Activated T-helper 17 cell treated with anti-CD3 and anti-CD28 coated beads, Interleukin-2, amount 50 U/mL, for 72 hours (primary cell): ENCODE data around the gene ZC3H12D. TPM values are rescaled to one million over a fixed set of nuclear protein-coding genes. Genes with fewer than 3 reads are reported as not detected.
A peak's percentile ranks its signal among the peaks of the same experiment; 100 is the strongest.
"Not testable (repeated sequence)": the region's sequence is repeated elsewhere in the genome, so short reads cannot be mapped to it uniquely, and the experiment has no call there.

Experiments
- ATAC-seq: fragments of 150-1000 bp; cut with Tn5 transposase; replicated peaks from 2 replicates; pipeline ENCODE4 v1.10.0; 2021; ENCODE audit warnings: mild to moderate bottlenecking, moderate library complexity
- H3K27ac Mint-ChIP-seq: one replicate; pipeline ENCODE4 v1.8.0; 2022; ENCODE audit warnings: mixed read lengths
- H3K27me3 Mint-ChIP-seq: one replicate; pipeline ENCODE4 v1.8.0; 2022; ENCODE audit warnings: mixed read lengths
- H3K36me3 Mint-ChIP-seq: one replicate; pipeline ENCODE4 v1.8.0; 2022; ENCODE audit warnings: low read depth, mild to moderate bottlenecking, mixed read lengths
- H3K4me1 Mint-ChIP-seq: one replicate; pipeline ENCODE4 v1.8.0; 2022; ENCODE audit warnings: mixed read lengths
- H3K4me3 Mint-ChIP-seq: one replicate; pipeline ENCODE4 v1.8.0; 2022; ENCODE audit warnings: mild to moderate bottlenecking, mixed read lengths
- H3K9me3 Mint-ChIP-seq: one replicate; pipeline ENCODE4 v1.8.0; 2022; ENCODE audit warnings: mixed read lengths
- total RNA-seq, 2 donors: library from RNA; stranded (reverse); gene quantifications; one replicate each; pipeline ENCODE4 v1.2.3, GENCODE V29; 2022

ZC3H12D gene
- total RNA-seq, 2 donors from 2014 or later: 117 to 254 TPM

DNA sequence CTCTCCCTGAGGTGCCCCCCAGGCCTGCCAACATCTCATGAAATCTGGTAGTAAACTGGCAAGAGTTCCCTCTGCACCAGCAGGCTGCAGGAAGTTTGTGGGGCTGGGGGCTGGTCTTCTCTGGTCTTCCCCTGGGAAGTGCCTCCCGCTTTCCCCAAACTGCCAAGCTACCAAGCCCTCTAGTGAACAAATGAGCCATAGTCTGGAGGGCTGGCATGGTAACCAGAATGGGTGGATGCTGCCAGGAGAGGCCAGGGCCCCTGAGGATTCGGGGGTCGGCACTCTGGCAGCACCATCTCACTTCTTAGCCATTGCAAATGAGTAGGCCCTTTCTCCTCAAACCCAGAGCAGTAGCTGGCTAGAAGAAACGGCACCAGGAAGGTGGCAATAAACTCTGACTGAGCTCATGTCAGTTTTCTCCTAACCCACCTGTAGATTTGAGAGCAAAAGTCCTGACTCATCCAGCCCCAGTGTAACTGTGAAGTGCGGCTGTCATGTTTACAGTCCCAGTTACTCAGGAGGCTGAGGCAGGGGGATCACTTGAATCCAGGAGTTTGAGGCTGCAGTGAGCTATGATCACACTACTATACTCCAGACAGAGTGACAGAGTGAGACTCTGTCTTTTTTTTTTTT lies 35.9 kb downstream of the ZC3H12D start:
- H3K9me3 Mint-ChIP-seq: no peaks in the 10 kb centered on the region
- peaks cover 82% of the 10 kb centered on the region for H3K36me3 Mint-ChIP-seq
- H3K4me1 Mint-ChIP-seq: peaks cover 20% of the 10 kb centered on the region
- ATAC-seq: peak; percentile 1
- H3K27ac Mint-ChIP-seq: peak overlapping the region; percentile 73
- H3K27me3 Mint-ChIP-seq: no peaks in the 10 kb centered on the region
- H3K4me3 Mint-ChIP-seq: no peak overlapping the region

DNA sequence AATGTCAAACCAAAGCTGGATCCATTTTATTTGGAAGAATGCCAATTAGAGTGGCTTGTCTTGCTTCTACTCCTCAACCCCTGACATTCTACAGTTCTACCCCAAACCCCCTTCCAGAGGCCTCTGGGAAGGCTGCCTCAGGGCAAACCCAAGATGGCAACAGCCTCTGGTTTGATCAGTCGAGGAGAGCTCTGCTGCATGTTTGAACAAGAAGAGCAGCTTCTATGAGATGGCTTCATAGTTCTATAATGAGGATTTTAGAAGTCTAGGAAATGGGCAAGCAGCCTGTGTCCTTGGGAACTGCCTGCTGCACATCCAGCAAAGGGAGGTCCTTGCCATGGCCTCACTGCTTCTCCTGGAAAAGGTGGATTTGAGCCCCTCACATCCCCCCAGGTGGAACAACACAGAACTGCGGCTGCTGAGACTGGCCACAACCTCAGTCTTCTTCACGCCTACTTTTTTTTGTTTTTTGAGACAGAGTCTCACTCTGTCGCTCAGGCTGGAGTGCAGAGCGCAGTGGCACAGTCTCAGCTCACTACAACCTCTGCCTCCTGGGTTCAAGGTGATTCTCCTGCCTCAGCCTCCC lies 37.9 kb downstream of the ZC3H12D start:
- ATAC-seq: peak; percentile 4
- peak overlapping the region; percentile 80 for H3K27ac Mint-ChIP-seq
- H3K27me3 Mint-ChIP-seq: no peaks in the 10 kb centered on the region
- H3K4me3 Mint-ChIP-seq: peak overlapping the region; percentile 53
- H3K4me1 Mint-ChIP-seq: peaks cover 30% of the 10 kb centered on the region
- no peaks in the 10 kb centered on the region for H3K9me3 Mint-ChIP-seq
- H3K36me3 Mint-ChIP-seq: peaks cover 62% of the 10 kb centered on the region

DNA sequence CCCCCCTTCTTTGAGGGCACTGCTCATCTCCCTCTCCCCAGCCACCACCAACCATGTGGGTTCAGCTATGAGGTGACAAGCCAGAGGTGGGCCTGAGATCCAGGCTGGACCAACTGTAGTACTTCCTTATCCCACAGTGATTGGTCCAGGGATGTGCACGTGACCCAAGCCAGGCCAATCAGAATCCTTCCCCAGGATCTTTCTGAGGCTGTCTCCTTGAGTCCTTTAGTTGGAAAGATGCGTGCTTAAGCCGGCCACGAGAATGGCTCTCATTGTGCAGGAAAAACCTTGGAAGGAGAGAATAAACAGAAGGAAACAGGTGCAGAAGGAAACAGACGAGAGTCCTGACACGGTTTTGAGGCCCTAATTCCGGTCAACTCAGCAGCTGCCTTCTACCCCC lies 39.2 kb downstream of the ZC3H12D start:
- Mint-ChIP-seq H3K27ac (peak overlapping the region; percentile 78), H3K36me3 (peaks cover 54% of the 10 kb centered on the region), H3K4me1 (peaks cover 33% of the 10 kb centered on the region), H3K4me3 (peak overlapping the region; percentile 53), H3K9me3 (no peaks in the 10 kb centered on the region), H3K27me3 (no peaks in the 10 kb centered on the region)
- ATAC-seq: peak; percentile 42

DNA sequence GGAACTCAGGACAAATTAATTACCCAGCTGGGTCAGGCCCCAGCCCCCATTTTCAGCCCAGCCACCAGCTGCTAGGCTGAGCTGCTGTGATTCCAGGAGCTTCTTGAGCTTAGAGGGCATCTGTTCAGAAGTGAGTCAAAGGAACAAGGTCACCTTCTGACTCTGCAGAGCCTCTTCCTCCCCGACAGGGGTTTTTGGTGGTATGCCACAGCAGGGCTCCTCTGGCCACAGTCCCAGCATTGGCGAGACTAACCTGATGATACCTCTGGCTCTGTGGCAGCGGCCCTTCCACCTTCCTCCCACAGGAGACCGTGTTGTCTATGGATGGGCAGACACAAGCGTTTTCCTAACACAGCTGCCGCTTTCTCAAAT lies 39.7 kb downstream of the ZC3H12D start:
- Mint-ChIP-seq H3K36me3 (peaks cover 49% of the 10 kb centered on the region), H3K4me1 (peaks cover 33% of the 10 kb centered on the region), H3K27me3 (no peaks in the 10 kb centered on the region), H3K9me3 (no peaks in the 10 kb centered on the region), H3K27ac (peak overlapping the region; percentile 78), H3K4me3 (peak overlapping the region; percentile 53)
- ATAC-seq: peak; percentile 69

DNA sequence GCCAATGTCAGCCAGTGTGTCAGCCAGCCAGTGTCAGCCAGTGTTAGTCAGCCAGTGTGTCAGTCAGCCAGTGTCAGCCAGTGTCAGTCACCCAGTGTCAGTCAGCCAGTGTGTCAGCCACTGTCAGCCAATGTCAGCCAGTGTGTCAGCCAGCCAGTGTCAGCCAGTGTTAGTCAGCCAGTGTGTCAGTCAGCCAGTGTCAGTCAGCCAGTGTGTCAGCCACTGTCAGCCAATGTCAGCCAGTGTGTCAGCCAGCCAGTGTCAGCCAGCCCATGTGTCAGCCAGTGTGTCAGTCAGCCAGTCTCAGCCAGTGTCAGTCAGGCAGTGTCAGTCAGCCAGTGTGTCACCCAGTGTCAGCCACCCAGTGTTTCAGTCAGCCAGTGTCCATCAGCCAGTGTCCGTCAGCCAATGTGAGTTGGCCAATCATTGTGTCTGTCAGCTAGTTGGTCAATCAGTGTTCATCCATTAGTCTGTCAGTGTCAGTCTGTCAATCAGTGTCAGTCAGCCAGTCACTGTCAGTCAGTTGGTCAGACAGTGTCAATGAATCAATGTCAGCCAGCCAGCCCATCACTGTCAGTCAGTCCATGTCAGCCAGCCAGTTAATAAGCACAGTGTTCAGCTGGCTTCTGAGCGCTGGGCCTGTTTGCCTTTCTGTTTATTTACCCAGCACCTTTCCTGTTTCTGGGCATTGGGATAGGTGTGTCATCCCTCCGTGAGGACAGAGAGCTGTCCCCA lies 40.3 kb downstream of the ZC3H12D start:
- H3K27ac Mint-ChIP-seq: peak overlapping the region; percentile 78
- not testable (repeated sequence) for H3K9me3 Mint-ChIP-seq, H3K27me3 Mint-ChIP-seq
- H3K36me3 Mint-ChIP-seq: peaks cover 44% of the 10 kb centered on the region
- peak; percentile 10 for ATAC-seq
- peak overlapping the region; percentile 53 for H3K4me3 Mint-ChIP-seq
- H3K4me1 Mint-ChIP-seq: peaks cover 35% of the 10 kb centered on the region

DNA sequence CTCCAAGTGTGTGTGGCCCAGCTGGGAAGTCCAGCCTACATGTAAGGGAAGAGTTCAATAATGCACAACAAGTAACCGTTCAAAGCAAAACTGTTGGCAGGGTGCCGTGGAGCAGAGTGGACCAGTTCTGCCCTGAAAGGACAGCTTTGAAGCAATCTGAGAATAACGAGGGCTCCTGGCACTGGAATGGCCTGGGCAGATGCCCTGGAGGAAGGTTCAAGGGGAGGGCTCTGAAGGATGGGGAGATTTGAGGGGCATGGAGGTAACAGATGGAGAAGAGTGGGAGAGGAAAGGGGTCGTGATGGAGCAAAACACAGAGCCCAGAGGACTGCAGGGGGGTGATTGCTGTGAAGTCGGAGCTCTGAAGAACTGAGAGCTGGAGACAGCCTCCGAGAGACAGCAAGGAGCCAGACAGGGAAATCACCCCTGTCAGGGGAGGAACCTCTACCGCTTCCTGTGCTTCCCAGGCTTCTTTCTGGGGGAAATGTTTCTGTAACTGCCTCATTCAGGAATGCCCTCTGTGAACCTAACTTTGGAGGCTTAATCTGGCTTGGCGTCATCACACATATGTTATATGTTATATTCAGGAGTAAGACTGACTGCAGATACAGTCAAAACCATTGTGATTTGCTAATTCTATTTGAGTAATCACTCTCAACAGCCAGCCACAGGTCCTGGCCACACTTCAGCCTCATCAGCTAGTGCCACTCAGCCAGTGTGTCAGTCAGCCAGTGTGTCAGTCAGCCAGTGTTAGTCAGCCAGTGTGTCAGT lies 41.2 kb downstream of the ZC3H12D start:
- H3K36me3 Mint-ChIP-seq: peaks cover 35% of the 10 kb centered on the region
- no peaks in the 10 kb centered on the region for H3K27me3 Mint-ChIP-seq
- peaks cover 39% of the 10 kb centered on the region for H3K4me1 Mint-ChIP-seq
- H3K27ac Mint-ChIP-seq: peak overlapping the region; percentile 87
- H3K9me3 Mint-ChIP-seq: no peaks in the 10 kb centered on the region
- peak; percentile 27 for ATAC-seq
- H3K4me3 Mint-ChIP-seq: no peak overlapping the region

DNA sequence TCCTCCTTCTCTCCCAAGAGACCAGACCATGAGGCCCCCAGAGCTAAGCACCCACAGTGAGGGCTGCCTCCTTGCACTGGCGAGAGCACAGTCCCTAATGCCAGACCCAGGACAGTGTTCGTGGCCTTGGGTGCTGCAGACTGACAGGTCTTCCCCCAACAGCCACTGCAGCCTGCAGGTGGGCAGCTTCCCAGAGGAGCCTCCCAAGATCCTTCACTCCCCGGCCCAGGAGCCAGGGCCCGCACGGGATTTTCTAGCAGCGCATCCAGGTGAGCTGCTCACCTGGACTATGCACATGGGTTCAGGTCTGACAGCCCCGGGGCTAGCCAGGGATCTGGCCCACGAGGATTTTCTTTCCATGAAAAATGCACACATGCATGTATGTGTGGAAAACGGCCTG lies 43.1 kb downstream of the ZC3H12D start:
- no peak for ATAC-seq
- H3K4me3 Mint-ChIP-seq: no peak overlapping the region

DNA sequence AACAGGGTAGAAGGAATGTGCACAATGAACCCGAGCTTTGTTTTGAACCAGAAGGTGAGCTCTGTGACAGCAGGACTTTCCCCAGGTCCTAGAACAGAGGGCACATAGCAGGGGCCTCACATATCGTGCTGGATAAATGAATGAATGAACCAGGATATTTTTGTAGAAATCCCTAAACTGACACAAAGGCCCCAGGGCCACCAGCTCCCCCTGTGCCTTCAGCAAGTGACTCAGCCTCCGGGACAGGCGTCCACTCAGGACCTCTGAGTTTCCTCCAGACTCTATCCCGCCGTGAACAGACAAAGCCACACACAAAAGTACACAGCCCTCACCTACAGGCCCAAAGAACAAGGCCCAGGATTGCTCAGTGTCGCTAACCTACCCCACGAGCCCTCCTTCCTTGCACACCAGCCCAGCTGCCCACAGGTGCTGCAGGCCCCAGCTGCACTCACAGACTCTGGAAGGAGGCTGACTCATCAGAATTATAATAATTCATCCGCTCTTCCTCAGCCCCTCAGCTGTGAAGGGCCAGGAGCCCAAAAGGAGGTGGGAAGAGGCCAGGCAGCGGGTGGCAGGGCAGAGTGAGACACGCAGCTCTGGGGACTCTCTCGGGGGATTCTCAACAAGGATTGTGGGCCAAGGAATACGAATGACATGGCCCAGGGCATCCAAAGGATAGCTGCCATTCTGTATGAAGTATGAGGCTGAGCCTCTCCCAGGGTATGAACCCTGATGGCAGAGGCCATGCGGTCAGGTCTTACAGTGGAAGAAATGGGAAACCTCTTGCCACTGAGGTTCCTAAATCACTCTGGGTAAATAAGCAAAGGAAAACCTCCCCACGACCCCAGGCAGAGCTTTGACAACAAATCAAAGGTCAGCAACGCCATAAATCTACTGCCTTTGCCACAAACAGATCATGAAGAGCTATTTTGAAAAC lies 43.8 kb downstream of the ZC3H12D start:
- no peak for ATAC-seq
- Mint-ChIP-seq H3K9me3 (no peaks in the 10 kb centered on the region), H3K36me3 (peaks cover 11% of the 10 kb centered on the region), H3K27ac (no peak overlapping the region), H3K27me3 (no peaks in the 10 kb centered on the region), H3K4me3 (no peak overlapping the region), H3K4me1 (peaks cover 45% of the 10 kb centered on the region)

More for the DNA sequence above, 43.1 kb downstream of the ZC3H12D start:
- peaks cover 18% of the 10 kb centered on the region for H3K36me3 Mint-ChIP-seq
- H3K27me3 Mint-ChIP-seq: no peaks in the 10 kb centered on the region
- H3K4me1 Mint-ChIP-seq: peaks cover 45% of the 10 kb centered on the region
- H3K27ac Mint-ChIP-seq: no peak overlapping the region
- no peaks in the 10 kb centered on the region for H3K9me3 Mint-ChIP-seq

DNA sequence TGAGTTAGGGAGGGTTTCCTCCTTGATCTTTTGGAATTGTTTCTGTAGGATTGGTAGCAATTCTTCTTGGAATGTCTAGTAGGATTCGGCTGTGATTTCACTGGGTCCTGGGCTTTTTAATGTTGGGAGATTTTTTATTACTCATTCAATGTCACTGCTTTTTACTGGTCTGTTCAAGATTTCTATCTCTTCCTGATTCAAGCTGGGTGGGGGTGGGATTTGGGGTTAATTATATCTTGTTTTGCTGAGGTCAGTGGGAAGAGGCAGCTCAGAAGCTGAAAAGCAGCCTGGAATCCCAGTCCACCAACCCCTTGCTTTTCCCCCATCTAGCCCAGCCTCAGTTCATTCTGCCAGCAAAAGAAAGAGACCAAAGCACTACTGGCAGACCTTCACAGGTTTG lies 45.2 kb downstream of the ZC3H12D start:
- peak overlapping the region; percentile 17 for H3K27ac Mint-ChIP-seq
- H3K9me3 Mint-ChIP-seq: no peaks in the 10 kb centered on the region
- peaks cover 2% of the 10 kb centered on the region for H3K36me3 Mint-ChIP-seq
- H3K4me3 Mint-ChIP-seq: peak overlapping the region; percentile 4
- H3K27me3 Mint-ChIP-seq: no peaks in the 10 kb centered on the region
- peaks cover 38% of the 10 kb centered on the region for H3K4me1 Mint-ChIP-seq
- no peak for ATAC-seq

DNA sequence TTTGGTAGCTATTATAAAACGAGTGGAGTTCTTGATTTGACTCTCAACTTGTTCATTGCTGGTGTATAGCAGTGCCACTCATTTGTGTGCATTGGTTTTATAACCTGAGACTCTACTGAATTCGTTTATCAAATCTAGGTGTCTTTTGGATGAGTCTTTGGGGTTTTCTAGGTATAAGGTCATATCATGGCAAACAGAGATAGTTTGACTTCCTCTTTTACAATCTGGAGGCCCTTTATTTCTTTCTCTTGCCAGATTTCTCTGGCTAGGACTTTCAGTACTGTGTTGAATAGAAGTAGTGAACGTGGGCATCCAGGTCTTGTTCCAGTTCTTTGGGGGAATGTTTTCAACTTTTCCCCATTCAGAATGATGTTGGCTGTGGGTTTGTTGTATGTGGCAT lies 46.0 kb downstream of the ZC3H12D start:
- Mint-ChIP-seq H3K27me3 (no peaks in the 10 kb centered on the region), H3K27ac (peak overlapping the region; percentile 17)
- ATAC-seq: peak; percentile 79

DNA sequence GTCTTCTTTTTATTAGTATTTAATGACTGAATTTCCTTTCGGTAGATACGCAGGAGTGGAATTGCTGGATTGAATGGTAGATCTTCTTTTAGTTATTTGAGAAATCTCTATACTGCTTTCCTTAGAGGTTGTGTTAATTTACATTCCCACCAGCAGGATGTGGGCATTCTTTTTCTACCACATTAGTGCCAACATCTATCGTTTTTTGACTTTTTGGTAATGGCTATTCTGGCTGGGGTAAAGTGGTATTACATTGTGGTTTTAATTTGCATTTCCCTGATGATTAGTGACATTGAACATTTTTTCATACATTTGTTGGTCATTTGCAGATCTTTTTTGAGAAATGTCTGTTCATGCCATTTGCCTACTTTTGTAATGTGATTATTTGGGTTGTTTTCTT lies 47.6 kb downstream of the ZC3H12D start:
- H3K4me1 Mint-ChIP-seq: peaks cover 26% of the 10 kb centered on the region

More for the DNA sequence above, 46.0 kb downstream of the ZC3H12D start:
- H3K4me3 Mint-ChIP-seq: peak overlapping the region; percentile 4
- H3K36me3 Mint-ChIP-seq: no peaks in the 10 kb centered on the region
- H3K9me3 Mint-ChIP-seq: no peaks in the 10 kb centered on the region
- H3K4me1 Mint-ChIP-seq: peaks cover 35% of the 10 kb centered on the region

DNA sequence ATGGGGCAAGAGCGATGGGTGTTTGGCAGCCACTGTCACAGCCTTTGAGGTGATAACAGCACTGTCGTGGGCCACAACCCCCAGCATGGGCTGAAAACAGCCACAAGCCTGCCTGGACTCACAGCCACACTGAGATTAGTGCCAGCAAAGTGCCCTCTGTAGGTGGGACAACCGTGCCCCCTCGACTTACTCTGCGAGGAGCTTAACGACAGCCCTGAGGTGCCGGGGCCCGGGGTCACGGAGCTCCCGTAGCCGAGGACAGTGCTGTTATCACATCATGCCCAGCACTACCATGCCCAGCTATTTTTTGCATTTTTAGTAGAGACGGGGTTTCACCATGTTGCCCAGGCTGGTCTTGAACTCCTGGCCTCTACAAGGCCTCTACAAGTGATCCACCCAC lies 48.2 kb downstream of the ZC3H12D start:
- Mint-ChIP-seq H3K4me3 (no peak overlapping the region), H3K36me3 (no peaks in the 10 kb centered on the region), H3K27me3 (no peaks in the 10 kb centered on the region), H3K27ac (no peak overlapping the region), H3K4me1 (peaks cover 26% of the 10 kb centered on the region), H3K9me3 (no peaks in the 10 kb centered on the region)
- no peak for ATAC-seq

More for the DNA sequence above, 47.6 kb downstream of the ZC3H12D start:
- no peaks in the 10 kb centered on the region for H3K9me3 Mint-ChIP-seq
- H3K36me3 Mint-ChIP-seq: no peaks in the 10 kb centered on the region
- no peak overlapping the region for H3K4me3 Mint-ChIP-seq
- H3K27me3 Mint-ChIP-seq: no peaks in the 10 kb centered on the region
- no peak overlapping the region for H3K27ac Mint-ChIP-seq
- ATAC-seq: no peak

DNA sequence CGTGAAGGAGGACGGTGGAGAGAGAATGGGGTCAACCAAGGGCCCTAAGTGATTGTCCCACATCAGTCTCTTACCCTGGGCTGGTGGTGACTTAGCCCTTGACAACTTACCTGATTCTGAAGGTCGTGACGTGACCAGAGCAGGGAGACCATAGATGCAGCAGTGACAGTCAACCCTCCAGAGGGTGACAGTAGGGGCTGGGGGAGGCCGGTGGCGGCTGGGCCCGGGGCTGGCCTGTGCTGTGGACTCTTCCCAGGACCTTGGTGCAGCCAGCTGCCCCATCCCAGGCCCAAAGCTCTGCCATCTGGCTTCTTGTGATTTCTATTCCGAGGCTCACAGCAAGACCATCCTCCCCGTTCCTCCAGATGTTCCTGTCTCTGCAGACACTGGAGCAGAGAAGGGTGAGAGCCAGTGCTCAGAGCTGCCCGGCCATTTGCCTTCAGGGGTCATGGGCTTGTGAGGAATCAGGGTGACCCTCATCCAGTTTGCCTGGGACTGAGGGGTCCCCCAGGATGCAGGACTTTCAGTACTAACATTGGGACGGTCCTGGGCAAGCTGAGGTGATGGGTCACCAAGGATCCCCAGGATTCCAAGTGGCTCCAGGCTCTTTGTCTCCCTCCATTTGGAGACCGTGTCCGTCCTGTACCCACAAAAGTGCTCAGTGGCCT lies 48.8 kb downstream of the ZC3H12D start:
- no peak for ATAC-seq
- Mint-ChIP-seq H3K36me3 (no peaks in the 10 kb centered on the region), H3K4me1 (peaks cover 23% of the 10 kb centered on the region)

More for the DNA sequence above, 48.8 kb downstream of the ZC3H12D start:
- H3K9me3 Mint-ChIP-seq: no peaks in the 10 kb centered on the region
- H3K27ac Mint-ChIP-seq: no peak overlapping the region
- no peak overlapping the region for H3K4me3 Mint-ChIP-seq
- H3K27me3 Mint-ChIP-seq: no peaks in the 10 kb centered on the region
